DMS 273 treated with DMSO at 0.1 percent for 48 hours (cell line): Measurements from ENCODE around the gene SCN9A.
"Not testable (repeated sequence)": the region's sequence is repeated elsewhere in the genome, so short reads cannot be mapped to it uniquely, and the experiment has no call there.

Experiments used
- DNase-seq: peaks from one replicate; lab custom pipeline; 2025; lab: John Stamatoyannopoulos, UW

SCN9A gene

GRCh38 chr2:166375736-166376487, at the start of gene SCN9A:
Gene SCN9A (minus strand): TSS chr2:166375944. CDS start chr2:166311756, 64,188 bp downstream.
- peak; percentile 22 for DNase-seq

DNA sequence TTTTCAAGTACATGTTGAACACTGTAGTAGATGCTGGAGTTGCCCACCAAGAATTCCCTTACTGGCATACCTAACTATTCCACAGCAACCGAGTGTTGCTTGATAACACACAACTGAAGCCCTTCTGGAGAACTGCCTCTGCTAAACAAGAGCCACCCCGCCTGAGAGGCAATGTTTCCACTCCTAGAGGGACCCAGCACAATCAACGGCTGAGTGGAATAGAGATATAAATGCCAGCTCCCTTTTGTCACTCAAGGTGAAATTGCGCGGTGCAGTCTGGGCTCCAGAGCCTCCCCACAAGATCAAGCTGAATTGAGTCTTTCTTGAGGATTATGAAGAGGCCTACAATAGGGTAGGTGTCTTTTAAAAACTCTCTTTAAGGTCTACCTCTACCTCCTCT, 49.1 kb upstream of the SCN9A start:
- DNase-seq = no peak

- no peak for DNase-seq
These were observed 43.8 kb upstream of the SCN9A start for GRCh38 chr2:166419616-166419934.

DNA sequence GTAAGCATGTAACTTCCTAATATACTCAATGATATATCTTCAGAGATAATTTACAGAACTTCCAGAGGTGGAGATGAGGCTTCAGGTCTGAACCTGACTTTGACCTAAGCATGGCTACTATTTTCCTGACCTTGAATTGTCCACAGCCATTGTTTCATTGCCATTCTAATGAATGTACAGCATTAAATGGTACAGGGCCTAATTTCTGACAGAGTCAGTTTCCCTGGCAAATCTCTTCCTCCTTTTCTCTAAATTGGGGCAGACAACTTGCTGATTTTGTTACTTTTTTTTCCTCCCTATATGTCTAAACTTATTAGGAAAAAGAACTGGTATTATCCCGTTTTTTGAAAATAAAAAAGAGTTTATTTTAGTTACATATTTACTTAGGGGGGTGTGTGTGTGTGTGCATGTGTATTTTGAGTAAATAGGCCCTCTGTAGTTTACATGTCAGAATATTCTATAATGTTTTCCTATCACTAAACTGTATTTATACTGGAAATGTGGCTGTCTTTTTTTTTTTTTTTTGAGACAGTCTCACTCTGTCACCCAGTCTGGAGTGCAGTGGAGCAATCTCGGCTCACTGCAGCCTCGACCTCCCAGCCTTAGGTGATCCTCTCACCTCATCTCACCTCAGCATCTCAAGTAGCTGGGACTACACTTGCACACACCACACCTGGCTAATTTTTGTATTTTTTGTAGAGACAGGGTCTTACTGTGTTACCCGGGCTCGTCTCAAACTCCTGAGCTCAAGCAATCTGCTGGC, 43.3 kb upstream of the SCN9A start:
- no peak for DNase-seq

DNA sequence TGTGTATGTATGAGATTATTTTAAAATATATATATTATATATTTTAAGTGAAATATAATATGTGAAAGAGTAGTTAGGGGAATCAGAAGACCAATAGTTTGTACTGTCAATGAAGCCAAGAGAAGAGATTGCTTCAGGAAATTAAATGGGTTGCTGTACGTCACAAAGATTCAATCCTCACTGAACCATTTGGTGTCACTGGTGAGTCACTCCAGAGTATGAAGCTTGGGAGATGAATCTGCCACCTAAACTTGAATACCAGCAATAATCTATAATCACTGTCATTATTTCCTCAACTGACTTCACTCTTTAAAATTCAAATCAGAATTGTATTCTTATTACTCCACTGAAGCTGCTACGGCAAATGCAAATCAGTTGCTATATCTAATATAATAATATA, 41.9 kb upstream of the SCN9A start:
- no peak for DNase-seq

GRCh38 chr2:166413255-166413654, 37.5 kb upstream of the SCN9A start:
- DNase-seq = no peak

DNA sequence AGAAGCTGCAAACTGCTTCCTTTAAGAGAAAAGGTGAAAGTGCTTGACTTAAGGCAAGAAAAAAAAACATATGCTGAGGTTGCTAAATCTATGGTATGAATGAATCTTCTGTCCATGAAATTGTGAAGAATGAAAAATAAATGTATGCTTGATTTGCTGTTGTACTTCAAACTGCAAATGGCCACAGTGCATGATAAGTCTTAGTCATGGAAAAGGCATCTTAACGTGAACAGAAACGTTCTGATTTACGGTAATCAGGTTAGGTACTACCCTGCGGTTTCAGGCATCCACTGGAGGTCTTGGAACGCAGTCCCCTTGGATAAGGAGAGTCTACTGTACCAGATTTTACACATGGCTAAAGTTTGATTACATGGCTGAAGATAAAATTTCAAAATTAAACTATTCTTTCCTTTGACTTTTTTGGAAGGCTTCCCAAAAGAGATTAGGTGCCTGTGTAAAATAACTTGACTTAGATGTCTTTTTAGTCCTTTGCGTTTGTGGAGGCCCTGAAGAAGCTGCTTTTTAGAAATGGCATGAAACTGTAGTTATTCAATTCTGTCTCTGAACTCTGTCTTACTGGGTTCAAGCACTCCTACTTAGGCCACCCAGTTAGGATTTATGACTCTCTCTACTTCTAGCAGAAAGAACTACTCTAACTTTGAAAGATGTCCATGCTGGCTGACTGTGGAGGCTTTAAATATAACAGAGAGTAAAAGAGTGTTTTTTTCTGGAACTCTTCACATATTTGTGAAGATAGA, 35.9 kb upstream of the SCN9A start:
- DNase-seq = no peak

GRCh38 chr2:166410828-166411472, 35.2 kb upstream of the SCN9A start:
- DNase-seq = no peak

DNA sequence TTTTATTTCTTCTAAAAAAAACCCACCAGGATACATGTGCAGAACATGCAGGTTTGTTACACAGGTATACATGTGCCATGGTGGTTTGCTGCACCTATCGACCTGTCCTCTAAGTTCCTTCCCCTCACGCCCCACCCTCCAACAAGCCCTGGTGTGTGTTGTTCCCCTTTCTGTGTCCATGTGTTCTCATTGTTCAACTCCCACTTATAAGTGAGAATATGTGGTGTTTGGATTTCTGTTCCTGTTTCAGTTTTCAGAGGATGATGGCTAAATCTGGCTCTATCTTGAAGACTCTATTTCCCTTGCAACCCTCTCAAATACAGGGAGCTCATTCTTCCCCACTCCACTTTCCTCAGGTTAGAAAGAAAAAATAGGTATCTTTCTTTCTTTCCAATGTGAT, 32.0 kb upstream of the SCN9A start:
- not testable (repeated sequence) for DNase-seq

- no peak for DNase-seq
These were observed 30.6 kb upstream of the SCN9A start for GRCh38 chr2:166406374-166406773.

GRCh38 chr2:166405569-166405926, 29.8 kb upstream of the SCN9A start:
- no peak for DNase-seq

GRCh38 chr2:166404831-166405568, 29.3 kb upstream of the SCN9A start:
- no peak for DNase-seq

GRCh38 chr2:166394245-166394644, 18.5 kb upstream of the SCN9A start:
- DNase-seq = no peak

- no peak for DNase-seq
These were observed 17.3 kb upstream of the SCN9A start for GRCh38 chr2:166393008-166393407.

DNA sequence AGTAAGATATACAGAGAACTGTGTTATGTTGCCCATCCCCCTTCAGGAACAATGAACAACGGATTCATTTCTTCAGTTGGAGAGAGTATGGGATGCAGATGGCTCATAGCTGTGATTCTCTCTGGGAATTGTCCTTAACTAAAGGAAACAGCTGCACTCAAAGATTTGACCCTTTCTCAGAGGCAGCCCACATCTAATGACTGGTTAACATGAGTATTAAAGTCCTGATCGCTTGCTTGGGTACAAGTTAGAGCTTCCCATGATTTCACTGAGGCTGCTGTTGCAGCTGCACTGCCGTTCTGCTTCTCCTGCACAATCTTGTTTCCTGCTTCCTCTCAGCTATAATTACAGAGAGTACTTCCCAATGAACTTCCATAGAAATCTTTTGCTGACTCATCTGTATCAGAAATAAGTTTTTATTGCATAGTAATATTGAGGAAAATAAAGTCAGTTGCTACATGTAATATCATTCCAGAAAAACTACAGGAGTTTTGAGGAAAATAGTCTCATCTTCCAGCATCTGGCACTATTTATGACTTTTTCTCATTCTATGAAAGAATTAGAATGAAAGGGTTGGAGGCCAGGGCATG, 12.8 kb upstream of the SCN9A start:
- no peak for DNase-seq

GRCh38 chr2:166385313-166385712, 9.6 kb upstream of the SCN9A start:
- DNase-seq = no peak

GRCh38 chr2:166384774-166385173, 9.0 kb upstream of the SCN9A start:
- DNase-seq = no peak

DNA sequence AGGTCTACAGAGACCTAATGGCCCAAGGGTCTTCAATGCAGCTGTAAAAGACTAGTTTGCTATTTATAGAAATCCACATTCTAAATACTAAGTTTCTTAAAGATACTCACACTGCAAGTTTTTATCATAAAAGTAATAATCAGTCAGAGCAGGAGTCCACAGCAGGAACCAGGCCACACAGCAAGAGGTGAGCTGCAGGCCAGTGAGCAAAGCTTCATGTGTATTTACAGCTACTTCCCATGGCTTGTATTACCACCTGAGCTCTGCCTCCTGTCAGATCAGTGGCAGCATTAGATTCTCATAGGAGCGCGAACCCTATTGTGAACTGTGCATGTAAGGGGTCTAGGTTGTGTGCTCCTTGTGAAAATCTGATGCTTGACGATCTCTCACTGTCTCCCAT, 6.7 kb upstream of the SCN9A start:
- DNase-seq = no peak

- no peak for DNase-seq
These were observed 4.9 kb upstream of the SCN9A start for GRCh38 chr2:166380615-166381014.

DNA sequence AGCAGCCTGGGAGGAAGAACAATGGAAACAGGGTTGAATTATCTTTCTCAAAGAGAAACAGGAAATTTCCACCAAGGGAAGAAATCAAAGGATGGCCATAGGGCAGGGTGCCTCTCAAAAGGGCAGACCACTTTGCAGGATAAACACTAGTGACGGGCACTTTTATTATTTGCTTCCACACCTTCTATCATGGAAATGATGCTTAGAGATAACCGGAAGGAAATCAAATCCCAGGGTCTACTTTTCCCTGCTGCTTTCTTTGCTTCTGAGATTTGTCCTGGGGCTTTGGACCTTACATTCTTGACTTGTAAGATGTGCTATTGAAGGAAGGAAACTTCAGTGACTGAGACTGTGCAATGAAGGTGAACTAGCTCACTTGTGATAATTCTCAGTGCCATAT, 1.1 kb upstream of the SCN9A start:
- DNase-seq = no peak

- no peak for DNase-seq
These were observed 714 bp upstream of the SCN9A start for GRCh38 chr2:166376488-166376828.
